KMS-11 (cell line): ENCODE results near the gene OR10X1.

Source experiments
- H2AFZ ChIP-seq: fragments of 200-600 bp; sonication (generic); 2 replicates; pipeline ENCODE4 v1.6.1; 2016; ENCODE audit warnings: antibody characterized with exemption, mixed run types, low read depth
- H3K27ac ChIP-seq: fragments of 200-600 bp; sonication (generic); 2 replicates; pipeline ENCODE4 v1.6.1; 2016; ENCODE audit warnings: mild to moderate bottlenecking, mixed run types
- H3K27me3 ChIP-seq: fragments of 200-600 bp; sonication (generic); 2 replicates; pipeline ENCODE4 v1.6.1; 2017; ENCODE audit warnings: mild to moderate bottlenecking, low read depth, mixed run types, moderate library complexity; ENCODE audit not compliant: insufficient read depth
- H3K36me3 ChIP-seq: fragments of 200-600 bp; sonication (generic); 2 replicates; pipeline ENCODE4 v1.6.1; 2017; ENCODE audit warnings: mild to moderate bottlenecking, mixed run types; ENCODE audit not compliant: insufficient read depth
- H3K4me1 ChIP-seq: fragments of 200-600 bp; sonication (generic); 2 replicates; pipeline ENCODE4 v1.6.1; 2016; ENCODE audit warnings: mild to moderate bottlenecking, low read depth, mixed run types; ENCODE audit not compliant: poor library complexity, severe bottlenecking
- H3K4me2 ChIP-seq: fragments of 200-600 bp; sonication (generic); 2 replicates; pipeline ENCODE4 v1.7.0; 2016; ENCODE audit warnings: mild to moderate bottlenecking, mixed run types
- H3K4me3 ChIP-seq: fragments of 200-600 bp; sonication (generic); IDR thresholded peaks from 2 replicates; pipeline ENCODE4 v1.6.1; 2017; ENCODE audit warnings: low read depth, low read length, mixed read lengths; ENCODE audit not compliant: insufficient read depth
- H3K79me2 ChIP-seq: fragments of 200-600 bp; sonication (generic); 2 replicates; pipeline ENCODE4 v1.6.1; 2016; ENCODE audit warnings: low read depth, mixed run types; ENCODE audit not compliant: insufficient read depth
- H3K9ac ChIP-seq: fragments of 200-600 bp; sonication (generic); 2 replicates; pipeline ENCODE4 v1.6.1; 2016; ENCODE audit warnings: mild to moderate bottlenecking, mixed run types
- H4K20me1 ChIP-seq: fragments of 200-600 bp; sonication (generic); 2 replicates; pipeline ENCODE4 v1.6.1; 2016; ENCODE audit warnings: mild to moderate bottlenecking, mixed run types; ENCODE audit not compliant: insufficient read depth
- TF ChIP-seq, protein P1 (sequence below): fragments of 200-600 bp; sonication (generic); conservative IDR thresholded peaks from 2 replicates; pipeline ENCODE4 v1.6.1; 2017; ENCODE audit warnings: low read depth, mild to moderate bottlenecking, antibody characterized with exemption, low read length, moderate library complexity, mixed read lengths

Gene OR10X1, protein sequence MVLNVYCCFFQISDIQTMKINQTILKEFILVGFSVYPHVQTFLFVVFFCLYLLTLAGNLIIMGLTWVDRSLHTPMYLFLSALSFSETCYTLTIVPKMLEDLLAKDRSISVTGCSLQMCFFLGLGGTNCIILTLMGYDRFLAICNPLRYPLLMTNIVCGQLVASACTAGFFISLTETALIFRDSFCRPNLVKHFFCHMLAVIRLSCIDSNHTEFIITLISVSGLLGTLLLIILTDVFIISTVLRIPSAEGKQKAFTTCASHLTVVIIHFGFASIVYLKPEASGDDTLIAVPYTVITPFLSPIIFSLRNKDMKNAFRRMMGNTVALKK

DNA sequence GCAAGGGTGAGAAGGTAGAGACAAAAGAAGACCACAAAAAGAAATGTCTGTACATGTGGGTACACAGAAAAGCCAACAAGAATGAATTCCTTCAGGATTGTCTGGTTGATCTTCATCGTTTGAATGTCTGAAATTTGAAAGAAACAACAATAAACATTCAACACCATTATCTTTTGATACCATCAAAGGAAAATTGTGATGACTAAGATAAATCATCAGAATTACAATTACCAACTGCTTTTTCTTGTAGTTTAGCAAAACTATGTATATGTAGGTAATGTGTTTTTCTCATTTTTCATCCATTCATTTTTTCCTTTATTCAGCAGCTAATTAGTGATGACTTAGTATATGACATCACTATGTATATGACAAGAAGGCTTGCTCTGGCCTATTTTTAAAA, at the start of gene OR10X1:
Gene OR10X1 (minus strand): TSS at position 167 of the 400 bp plus-strand sequence. CDS start 0 bp downstream, at position 167.
- H3K27me3 ChIP-seq = no peaks in the 10 kb centered on the region

DNA sequence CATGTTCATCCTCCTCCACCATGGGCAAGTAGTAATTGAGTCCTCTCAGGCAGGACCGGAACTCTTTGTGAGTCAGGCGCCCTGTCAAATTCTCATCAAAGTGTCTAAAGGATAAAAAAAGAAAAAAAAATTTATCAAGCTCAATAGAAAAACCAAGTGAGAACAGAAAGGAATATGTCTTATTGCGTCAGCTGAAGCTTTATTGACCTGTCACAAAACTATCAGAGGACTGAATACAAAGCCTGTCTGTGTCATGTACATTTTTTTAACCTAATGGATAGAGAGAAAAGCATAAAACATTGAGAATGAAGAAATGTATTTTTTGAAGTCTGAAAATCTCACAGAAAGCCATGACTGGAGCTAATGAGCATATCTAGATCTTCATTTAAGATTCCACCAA, 34.1 kb upstream of the OR10X1 start:
- Histone ChIP-seq H3K4me3 (no peak overlapping the region), H3K27me3 (no peaks in the 10 kb centered on the region), H4K20me1 (no peaks in the 10 kb centered on the region), H2AFZ (no peak overlapping the region), H3K4me1 (no peaks in the 10 kb centered on the region), H3K9ac (no peak overlapping the region), H3K4me2 (no peak overlapping the region), H3K36me3 (no peaks in the 10 kb centered on the region), H3K79me2 (no peaks in the 10 kb centered on the region), H3K27ac (no peak overlapping the region)
- TF ChIP-seq, protein P1, sequence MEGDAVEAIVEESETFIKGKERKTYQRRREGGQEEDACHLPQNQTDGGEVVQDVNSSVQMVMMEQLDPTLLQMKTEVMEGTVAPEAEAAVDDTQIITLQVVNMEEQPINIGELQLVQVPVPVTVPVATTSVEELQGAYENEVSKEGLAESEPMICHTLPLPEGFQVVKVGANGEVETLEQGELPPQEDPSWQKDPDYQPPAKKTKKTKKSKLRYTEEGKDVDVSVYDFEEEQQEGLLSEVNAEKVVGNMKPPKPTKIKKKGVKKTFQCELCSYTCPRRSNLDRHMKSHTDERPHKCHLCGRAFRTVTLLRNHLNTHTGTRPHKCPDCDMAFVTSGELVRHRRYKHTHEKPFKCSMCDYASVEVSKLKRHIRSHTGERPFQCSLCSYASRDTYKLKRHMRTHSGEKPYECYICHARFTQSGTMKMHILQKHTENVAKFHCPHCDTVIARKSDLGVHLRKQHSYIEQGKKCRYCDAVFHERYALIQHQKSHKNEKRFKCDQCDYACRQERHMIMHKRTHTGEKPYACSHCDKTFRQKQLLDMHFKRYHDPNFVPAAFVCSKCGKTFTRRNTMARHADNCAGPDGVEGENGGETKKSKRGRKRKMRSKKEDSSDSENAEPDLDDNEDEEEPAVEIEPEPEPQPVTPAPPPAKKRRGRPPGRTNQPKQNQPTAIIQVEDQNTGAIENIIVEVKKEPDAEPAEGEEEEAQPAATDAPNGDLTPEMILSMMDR = no peak

More for the DNA sequence above, at the start of gene OR10X1:
- H3K4me1 ChIP-seq = no peaks in the 10 kb centered on the region
- no peaks in the 10 kb centered on the region for H4K20me1 ChIP-seq
- H2AFZ ChIP-seq = no peak within 1 kb of the TSS
- H3K4me2 ChIP-seq = no peak within 1 kb of the TSS
- no peaks in the 10 kb centered on the region for H3K79me2 ChIP-seq
- H3K27ac ChIP-seq = no peak within 1 kb of the TSS
- no peaks in the 10 kb centered on the region for H3K36me3 ChIP-seq
- no peak within 1 kb of the TSS for H3K4me3 ChIP-seq
- TF ChIP-seq, protein P1 = no peak
- no peak within 1 kb of the TSS for H3K9ac ChIP-seq

DNA sequence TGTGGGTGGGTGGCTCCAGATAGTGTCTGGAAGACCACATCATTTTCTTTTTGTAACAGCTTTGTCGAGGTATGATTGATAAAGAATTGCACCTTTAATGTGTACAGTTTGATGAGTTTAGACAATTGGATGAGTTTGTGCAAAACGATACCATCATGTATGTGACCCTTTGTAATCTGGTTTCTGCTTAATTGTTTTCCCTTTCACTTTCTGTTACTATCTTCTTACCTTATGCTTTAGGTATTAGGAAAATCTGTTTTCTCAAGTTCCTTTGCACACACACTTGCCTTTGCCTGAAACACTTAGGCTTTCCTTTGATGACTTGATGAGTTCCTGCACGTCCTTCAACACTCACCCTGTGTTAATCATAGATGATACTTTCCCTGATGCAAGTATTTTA, 32.2 kb upstream of the OR10X1 start:
- Histone ChIP-seq H3K36me3 (no peaks in the 10 kb centered on the region), H3K4me3 (no peak overlapping the region), H2AFZ (no peak overlapping the region), H3K27ac (no peak overlapping the region), H3K4me2 (no peak overlapping the region), H4K20me1 (no peaks in the 10 kb centered on the region), H3K9ac (no peak overlapping the region), H3K79me2 (no peaks in the 10 kb centered on the region), H3K27me3 (no peaks in the 10 kb centered on the region), H3K4me1 (no peaks in the 10 kb centered on the region)
- TF ChIP-seq, protein P1 = no peak

DNA sequence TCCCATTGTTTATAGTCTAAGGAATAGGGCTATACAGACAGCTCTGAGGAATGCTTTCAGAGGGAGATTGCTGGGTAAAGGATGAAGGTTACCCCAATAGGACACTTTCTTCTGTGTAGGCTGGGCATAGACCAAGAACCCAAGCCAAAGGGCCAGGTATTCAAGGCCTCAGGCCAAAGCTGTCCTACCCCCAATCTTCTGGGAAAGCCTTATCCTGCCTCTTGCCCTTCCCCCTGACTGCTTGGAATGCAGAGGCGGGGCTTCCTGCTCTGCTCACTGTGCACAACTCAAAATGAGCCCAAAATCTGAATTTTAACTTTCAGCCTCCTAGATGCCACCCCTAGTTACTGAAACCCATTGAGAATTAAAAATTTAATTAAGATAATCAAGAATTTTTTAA, 27.6 kb upstream of the OR10X1 start:
- no peaks in the 10 kb centered on the region for H3K4me1 ChIP-seq
- no peaks in the 10 kb centered on the region for H3K27me3 ChIP-seq
- no peak overlapping the region for H3K4me3 ChIP-seq
- TF ChIP-seq, protein P1 = no peak
- H3K4me2 ChIP-seq = no peak overlapping the region
- no peak overlapping the region for H3K9ac ChIP-seq
- no peak overlapping the region for H2AFZ ChIP-seq
- no peaks in the 10 kb centered on the region for H3K36me3 ChIP-seq
- no peak overlapping the region for H3K27ac ChIP-seq
- H3K79me2 ChIP-seq = no peaks in the 10 kb centered on the region
- no peaks in the 10 kb centered on the region for H4K20me1 ChIP-seq
